GM18868 (cell line): Measurements from ENCODE around the gene MCF2.

ENCODE experiments used
- ATAC-seq: cut with Tn5 transposase; IDR thresholded peaks from one replicate; pipeline ENCODE4 v1.9.1; 2021; ENCODE audit warnings: mild to moderate bottlenecking, moderate library complexity; ENCODE audit not compliant: unreplicated experiment

The MCF2 gene

GRCh38 chrX:139596068-139596467, 111.9 kb downstream of the MCF2 start:
- no peak for ATAC-seq

- no peak for ATAC-seq
Measured at GRCh38 chrX:139585613-139586012, 122.4 kb downstream of the MCF2 start.

DNA sequence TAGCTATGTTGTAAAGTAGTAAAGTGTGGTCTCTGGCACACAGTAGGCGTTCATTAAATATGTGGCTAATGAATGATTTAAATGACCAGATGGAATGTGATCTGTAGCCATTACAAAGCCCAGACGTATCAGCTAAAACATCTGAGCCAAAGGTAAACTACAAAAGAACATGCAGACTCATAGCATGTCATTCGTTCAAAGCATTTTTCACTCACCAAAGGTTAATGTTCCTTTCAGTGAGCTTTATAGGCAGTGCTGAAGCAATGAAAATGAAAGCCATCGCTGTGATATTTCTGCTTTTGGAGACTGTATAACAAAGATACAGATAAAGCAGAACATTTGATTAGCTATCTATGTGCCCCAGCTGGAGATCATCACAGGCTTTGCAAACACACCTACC, 126.9 kb downstream of the MCF2 start:
- ATAC-seq = no peak

- ATAC-seq = no peak
Measured at GRCh38 chrX:139566981-139567380, 141.0 kb downstream of the MCF2 start.

DNA sequence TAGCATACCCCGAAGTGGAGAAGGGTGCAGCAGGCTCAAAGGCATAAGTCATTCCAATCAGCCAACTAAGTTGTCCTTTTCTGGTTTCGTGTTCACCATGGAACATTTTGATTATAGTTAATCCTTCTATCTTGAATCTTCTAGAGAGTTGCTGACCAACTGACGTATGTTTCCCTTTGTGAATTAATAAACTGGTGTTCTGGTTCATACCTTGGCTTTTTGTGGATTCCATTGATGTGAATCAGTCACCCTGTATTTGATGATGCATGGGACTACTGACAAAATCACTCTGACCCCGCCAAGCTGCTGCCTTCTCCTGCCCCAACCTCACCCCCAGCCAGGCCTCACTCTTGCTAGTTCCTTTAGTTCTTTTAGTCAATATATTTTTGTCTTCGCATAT, 144.7 kb downstream of the MCF2 start:
- ATAC-seq = no peak

- ATAC-seq = no peak
Measured at GRCh38 chrX:139560221-139560620, 147.7 kb downstream of the MCF2 start.

DNA sequence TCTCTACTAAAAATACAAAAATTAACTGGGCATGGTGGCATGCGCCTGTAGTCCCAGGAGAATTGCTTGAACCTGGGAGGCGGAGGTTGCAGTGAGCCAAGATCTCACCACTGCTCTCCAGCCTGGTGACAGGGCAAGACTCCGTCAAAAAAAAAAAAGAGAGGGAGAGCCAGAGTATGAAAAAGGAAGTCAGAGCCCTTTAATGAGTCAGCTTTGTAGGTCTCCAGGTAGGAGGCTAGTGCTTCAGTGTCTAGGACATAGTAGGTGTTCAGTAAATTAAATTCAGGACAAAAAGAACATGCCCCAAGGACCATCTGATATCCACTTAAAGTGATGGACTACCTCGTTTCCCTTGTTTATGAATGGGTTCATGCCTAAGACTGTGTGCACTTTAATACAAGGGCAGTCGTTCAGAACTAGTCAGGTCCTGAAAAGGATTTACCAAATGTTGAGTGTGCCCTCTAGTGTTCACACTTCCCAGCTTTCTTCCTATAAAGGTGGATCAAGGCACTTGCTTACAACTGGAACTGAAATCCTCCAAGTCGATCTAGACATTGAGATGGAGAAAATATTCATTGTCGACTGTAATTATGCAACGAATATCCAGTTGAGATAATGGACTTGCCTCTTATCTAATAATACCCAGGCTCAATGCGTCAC, 148.5 kb downstream of the MCF2 start:
- ATAC-seq = peak; percentile 93

GRCh38 chrX:139554991-139555675, 152.8 kb downstream of the MCF2 start:
- no peak for ATAC-seq

- ATAC-seq = peak; percentile 38
Measured at GRCh38 chrX:139554376-139554775, 153.6 kb downstream of the MCF2 start.

- no peak for ATAC-seq
Measured at GRCh38 chrX:139544591-139544990, 163.4 kb downstream of the MCF2 start.

DNA sequence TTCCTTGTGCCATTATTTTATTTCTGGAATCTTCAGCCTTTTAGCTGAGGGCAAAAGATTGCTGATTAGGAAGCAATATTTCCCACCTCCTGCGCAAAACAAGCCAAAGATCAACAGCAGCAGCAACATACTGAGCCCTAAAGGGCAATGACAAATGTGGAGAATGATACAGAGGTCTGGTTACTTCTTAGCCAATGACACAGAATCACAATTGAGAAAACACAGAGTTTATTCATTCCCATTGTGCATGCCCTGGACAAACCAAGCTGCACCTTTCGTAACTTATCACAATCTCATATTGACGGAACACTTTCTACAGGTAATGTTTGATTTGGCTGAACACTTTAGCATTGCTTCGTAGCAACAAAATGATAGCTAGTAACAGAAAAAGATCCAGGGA, 164.0 kb downstream of the MCF2 start:
- ATAC-seq = no peak

GRCh38 chrX:139542652-139543051, 165.3 kb downstream of the MCF2 start:
- ATAC-seq = no peak

DNA sequence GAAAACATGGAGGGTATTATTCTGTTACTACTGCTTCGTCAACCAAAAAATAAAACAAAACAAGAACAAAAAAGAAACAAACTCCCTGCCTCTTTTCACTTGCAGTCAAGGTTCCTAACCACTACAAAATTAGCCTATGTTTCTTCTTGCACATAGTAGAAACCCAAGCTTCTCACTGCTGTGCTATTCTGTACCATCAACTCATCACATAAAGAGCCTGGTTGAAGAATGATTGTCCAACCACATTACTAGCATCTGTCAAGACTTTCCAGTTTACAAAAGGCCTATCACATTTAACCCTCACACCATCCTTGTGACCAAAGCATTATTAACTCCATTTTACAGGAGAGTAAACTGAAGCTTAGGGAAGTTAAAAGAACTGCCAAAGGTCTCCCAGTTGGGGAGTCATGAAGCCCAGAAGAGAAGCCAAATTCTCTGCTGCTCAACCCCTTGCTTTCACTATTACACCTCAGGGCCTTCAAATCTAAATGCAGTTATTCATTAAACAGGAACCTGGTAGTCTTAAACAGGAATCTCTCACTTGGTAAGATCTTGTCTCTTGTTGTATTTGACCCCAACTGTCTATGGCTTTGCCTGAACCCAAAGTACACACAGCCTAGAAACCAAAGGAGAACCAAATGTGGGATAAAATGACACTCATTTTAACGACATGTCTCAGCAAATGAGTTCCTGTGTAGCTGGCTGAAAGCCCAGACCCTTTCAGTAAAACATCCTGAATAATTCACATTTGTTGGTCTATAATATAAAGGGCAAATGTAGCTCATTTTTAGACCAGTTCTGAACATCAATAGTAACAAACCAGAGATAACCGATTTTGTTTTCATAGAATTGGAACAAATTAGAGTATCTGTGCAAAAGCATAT, 168.8 kb downstream of the MCF2 start:
- ATAC-seq = no peak

- ATAC-seq = no peak
Measured at GRCh38 chrX:139533444-139533843, 174.5 kb downstream of the MCF2 start.

GRCh38 chrX:139532834-139533233, 175.1 kb downstream of the MCF2 start:
- ATAC-seq = no peak
